Activated naive CD4-positive, alpha-beta T cell treated with anti-CD3 and anti-CD28 coated beads, Interleukin-2, amount 50 U/mL, for 24 hours (primary cell): ENCODE results near the gene SOCS6.

Source experiments
- H3K27ac Mint-ChIP-seq: one replicate; pipeline ENCODE4 v1.8.0; 2021; ENCODE audit warnings: mild to moderate bottlenecking, mixed read lengths
- H3K27me3 Mint-ChIP-seq: one replicate; pipeline ENCODE4 v1.8.0; 2021; ENCODE audit warnings: mixed read lengths
- H3K36me3 Mint-ChIP-seq: one replicate; pipeline ENCODE4 v1.8.0; 2021; ENCODE audit warnings: mixed read lengths
- H3K4me1 Mint-ChIP-seq: one replicate; pipeline ENCODE4 v1.8.0; 2021; ENCODE audit warnings: mixed read lengths
- H3K4me3 Mint-ChIP-seq: one replicate; pipeline ENCODE4 v1.8.0; 2021; ENCODE audit warnings: mild to moderate bottlenecking, mixed read lengths
- H3K9me3 Mint-ChIP-seq: one replicate; pipeline ENCODE4 v1.8.0; 2021; ENCODE audit warnings: mixed read lengths

The SOCS6 gene

DNA sequence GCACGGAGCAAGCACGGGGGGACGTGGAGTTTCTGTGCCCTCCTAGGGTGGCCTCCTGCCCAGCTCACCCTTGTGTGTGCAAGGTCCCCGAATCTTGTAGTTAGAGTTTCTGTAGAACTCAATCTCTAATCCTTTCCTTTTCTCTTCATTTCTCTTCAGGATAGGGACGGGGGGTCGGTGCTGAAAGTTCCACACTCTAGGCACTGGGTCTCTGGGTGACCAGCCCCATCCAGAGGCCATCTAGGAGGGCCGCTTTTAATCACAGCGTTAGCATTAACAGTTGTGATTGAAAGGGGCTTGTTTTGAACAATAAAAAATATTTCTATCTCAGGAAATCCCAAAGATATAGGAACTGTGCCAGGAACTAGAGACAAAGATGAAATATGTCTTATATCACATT, 10.5 kb downstream of the SOCS6 start:
- H3K27ac Mint-ChIP-seq: no peak overlapping the region
- H3K4me3 Mint-ChIP-seq: no peak overlapping the region
- no peaks in the 10 kb centered on the region for H3K4me1 Mint-ChIP-seq
- H3K9me3 Mint-ChIP-seq: no peaks in the 10 kb centered on the region
- H3K27me3 Mint-ChIP-seq: peaks cover 7% of the 10 kb centered on the region
- H3K36me3 Mint-ChIP-seq: no peaks in the 10 kb centered on the region

- H3K27me3 Mint-ChIP-seq: no peaks in the 10 kb centered on the region
- no peaks in the 10 kb centered on the region for H3K4me1 Mint-ChIP-seq
- H3K36me3 Mint-ChIP-seq: no peaks in the 10 kb centered on the region
- H3K4me3 Mint-ChIP-seq: no peak overlapping the region
- no peak overlapping the region for H3K27ac Mint-ChIP-seq
- H3K9me3 Mint-ChIP-seq: no peaks in the 10 kb centered on the region
Observed at GRCh38 chr18:70301667-70302066, 12.8 kb downstream of the SOCS6 start.

DNA sequence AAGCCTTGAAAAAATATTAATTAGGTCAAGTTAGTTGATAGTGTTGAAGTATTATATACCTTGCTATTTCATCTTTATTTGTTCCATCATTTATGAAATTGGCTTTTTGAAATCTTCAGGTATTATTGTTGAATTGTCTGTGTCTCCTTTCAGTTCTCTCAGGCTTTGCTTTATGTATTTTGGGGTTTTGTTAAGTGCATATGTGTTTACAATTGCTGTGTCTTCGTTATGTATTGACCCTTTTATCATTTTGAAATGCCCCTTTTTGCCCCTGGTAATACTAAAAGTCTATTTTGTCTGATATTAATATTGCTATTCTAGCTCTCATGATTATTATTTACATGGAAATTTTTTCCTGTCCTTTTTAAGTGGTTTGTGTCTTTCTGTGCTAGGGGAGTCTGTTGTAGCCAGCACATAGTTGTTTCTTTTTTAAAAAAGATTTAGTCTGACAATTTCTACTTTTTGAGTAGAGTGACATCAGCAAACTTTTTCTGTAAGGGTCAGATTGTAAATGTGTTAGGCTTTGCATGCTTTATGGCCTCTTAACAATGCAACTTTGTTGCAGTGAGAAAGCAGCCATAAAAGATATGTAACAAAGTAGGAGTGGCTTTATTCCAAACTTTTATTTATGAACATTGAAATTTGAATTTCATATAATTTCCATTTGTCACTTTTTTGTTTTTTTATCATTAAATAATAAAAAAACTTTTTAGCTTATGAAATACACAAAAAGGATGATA, 19.9 kb downstream of the SOCS6 start:
- Mint-ChIP-seq H3K27ac (no peak overlapping the region), H3K9me3 (no peaks in the 10 kb centered on the region), H3K4me3 (no peak overlapping the region), H3K36me3 (no peaks in the 10 kb centered on the region), H3K27me3 (peaks cover 1% of the 10 kb centered on the region), H3K4me1 (no peaks in the 10 kb centered on the region)

- H3K4me3 Mint-ChIP-seq: no peak overlapping the region
Observed at GRCh38 chr18:70310560-70311320, 21.9 kb downstream of the SOCS6 start.

GRCh38 chr18:70311726-70312125, 22.9 kb downstream of the SOCS6 start:
- Mint-ChIP-seq H3K9me3 (no peaks in the 10 kb centered on the region), H3K4me1 (no peaks in the 10 kb centered on the region), H3K36me3 (no peaks in the 10 kb centered on the region), H3K27me3 (peaks cover 1% of the 10 kb centered on the region), H3K4me3 (no peak overlapping the region), H3K27ac (no peak overlapping the region)

More at GRCh38 chr18:70310560-70311320, 21.9 kb downstream of the SOCS6 start:
- H3K27ac Mint-ChIP-seq: no peak overlapping the region
- H3K4me1 Mint-ChIP-seq: no peaks in the 10 kb centered on the region
- H3K27me3 Mint-ChIP-seq: peaks cover 1% of the 10 kb centered on the region
- no peaks in the 10 kb centered on the region for H3K9me3 Mint-ChIP-seq
- H3K36me3 Mint-ChIP-seq: no peaks in the 10 kb centered on the region

- Mint-ChIP-seq H3K4me3 (no peak overlapping the region), H3K27me3 (peaks cover 1% of the 10 kb centered on the region), H3K4me1 (no peaks in the 10 kb centered on the region), H3K9me3 (no peaks in the 10 kb centered on the region), H3K36me3 (no peaks in the 10 kb centered on the region), H3K27ac (no peak overlapping the region)
Observed at GRCh38 chr18:70313640-70314039, 24.8 kb downstream of the SOCS6 start.

DNA sequence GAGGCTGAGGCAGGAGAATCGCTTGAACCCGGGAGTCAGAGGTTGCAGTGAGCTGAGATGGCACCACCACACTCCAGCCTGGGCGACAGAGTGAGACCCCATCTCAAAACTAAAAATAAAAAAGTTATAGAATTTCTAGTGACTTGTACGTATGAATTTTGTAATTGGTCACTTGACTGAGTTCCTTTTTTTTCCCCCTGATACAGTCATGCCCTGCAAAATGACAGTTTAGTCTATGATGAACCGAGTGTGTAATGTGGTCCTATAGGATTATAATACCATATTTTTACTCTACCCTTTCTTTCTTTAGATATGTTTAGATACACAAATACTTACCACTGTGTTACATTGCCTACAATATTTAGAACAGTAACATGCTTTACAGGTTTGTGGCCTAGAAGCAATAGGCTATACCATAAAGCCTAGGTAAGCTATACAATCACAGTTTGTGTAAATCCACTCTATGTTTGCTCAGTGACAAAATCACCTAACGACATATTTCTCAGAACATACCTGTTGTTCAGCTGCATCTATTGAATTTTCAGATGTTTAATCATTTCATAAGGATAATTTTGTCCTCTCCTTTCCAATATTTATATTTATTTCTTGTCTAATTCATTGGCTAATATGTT, 25.4 kb downstream of the SOCS6 start:
- no peak overlapping the region for H3K27ac Mint-ChIP-seq
- H3K27me3 Mint-ChIP-seq: peaks cover 1% of the 10 kb centered on the region
- H3K36me3 Mint-ChIP-seq: no peaks in the 10 kb centered on the region
- H3K9me3 Mint-ChIP-seq: no peaks in the 10 kb centered on the region
- no peaks in the 10 kb centered on the region for H3K4me1 Mint-ChIP-seq
- H3K4me3 Mint-ChIP-seq: no peak overlapping the region

DNA sequence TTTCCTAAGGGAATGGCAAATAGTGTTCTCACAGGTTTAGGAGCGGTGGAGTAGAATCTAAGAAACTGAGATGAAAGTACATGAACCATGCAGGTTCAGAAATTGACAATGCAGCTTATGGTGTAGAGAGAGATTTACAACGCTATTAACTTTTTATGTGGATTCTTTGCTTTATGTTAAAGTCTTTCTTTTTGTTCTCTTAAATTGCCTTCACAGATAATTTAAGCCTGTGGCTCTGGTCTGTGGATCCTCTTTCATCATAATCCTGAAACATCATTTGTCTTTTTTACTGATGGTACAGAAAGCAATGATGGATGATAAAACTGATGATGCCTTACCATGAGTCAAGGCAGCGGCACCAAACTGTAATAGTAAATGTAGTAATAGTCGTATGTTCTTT, 30.3 kb downstream of the SOCS6 start:
- no peak overlapping the region for H3K27ac Mint-ChIP-seq
- peaks cover 3% of the 10 kb centered on the region for H3K27me3 Mint-ChIP-seq
- no peaks in the 10 kb centered on the region for H3K36me3 Mint-ChIP-seq
- H3K4me1 Mint-ChIP-seq: no peaks in the 10 kb centered on the region
- H3K9me3 Mint-ChIP-seq: no peaks in the 10 kb centered on the region
- H3K4me3 Mint-ChIP-seq: no peak overlapping the region

GRCh38 chr18:70321616-70322015, 32.8 kb downstream of the SOCS6 start:
- Mint-ChIP-seq H3K4me1 (no peaks in the 10 kb centered on the region), H3K4me3 (no peak overlapping the region), H3K9me3 (no peaks in the 10 kb centered on the region), H3K27me3 (peaks cover 3% of the 10 kb centered on the region), H3K36me3 (no peaks in the 10 kb centered on the region), H3K27ac (no peak overlapping the region)

GRCh38 chr18:70322385-70322784, 33.5 kb downstream of the SOCS6 start:
- H3K27ac Mint-ChIP-seq: no peak overlapping the region
- H3K36me3 Mint-ChIP-seq: no peaks in the 10 kb centered on the region
- H3K4me1 Mint-ChIP-seq: no peaks in the 10 kb centered on the region
- H3K9me3 Mint-ChIP-seq: no peaks in the 10 kb centered on the region
- H3K27me3 Mint-ChIP-seq: peaks cover 3% of the 10 kb centered on the region
- no peak overlapping the region for H3K4me3 Mint-ChIP-seq

DNA sequence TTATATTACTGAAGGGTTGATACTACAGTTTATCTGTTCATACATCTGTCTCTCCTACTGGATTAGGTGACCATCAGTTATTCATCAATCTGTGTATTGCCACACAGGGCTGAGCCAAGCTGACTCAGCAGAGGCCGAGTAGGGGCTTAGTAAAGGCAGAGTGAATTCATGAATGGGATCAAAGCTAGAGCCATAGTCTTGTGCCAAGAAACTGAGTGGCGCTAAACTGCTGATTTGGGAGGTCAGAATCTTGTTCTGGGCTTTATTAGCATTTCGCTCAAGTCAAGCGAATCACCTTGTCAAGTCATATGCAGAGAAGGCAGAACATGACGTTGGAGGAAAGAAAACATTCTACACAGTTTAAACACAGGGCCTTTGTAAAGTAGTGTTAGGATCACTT, 34.1 kb downstream of the SOCS6 start:
- no peaks in the 10 kb centered on the region for H3K4me1 Mint-ChIP-seq
- H3K4me3 Mint-ChIP-seq: no peak overlapping the region
- H3K27me3 Mint-ChIP-seq: peaks cover 3% of the 10 kb centered on the region
- H3K27ac Mint-ChIP-seq: no peak overlapping the region
- H3K9me3 Mint-ChIP-seq: no peaks in the 10 kb centered on the region
- no peaks in the 10 kb centered on the region for H3K36me3 Mint-ChIP-seq

DNA sequence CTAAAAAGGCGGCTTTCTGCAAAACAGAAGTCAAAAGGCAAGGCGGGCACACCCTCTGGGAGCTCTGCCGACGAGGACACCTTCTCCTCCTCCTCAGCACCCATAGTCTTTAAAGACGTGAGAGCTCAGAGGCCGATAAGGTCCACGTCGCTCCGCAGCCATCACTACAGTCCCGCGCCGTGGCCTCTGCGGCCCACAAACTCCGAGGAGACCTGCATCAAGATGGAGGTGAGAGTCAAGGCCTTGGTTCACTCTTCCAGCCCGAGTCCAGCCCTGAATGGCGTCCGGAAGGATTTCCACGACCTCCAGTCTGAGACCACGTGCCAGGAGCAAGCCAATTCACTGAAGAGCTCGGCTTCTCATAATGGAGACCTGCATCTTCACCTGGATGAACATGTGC, 36.1 kb downstream of the SOCS6 start:
- no peaks in the 10 kb centered on the region for H3K4me1 Mint-ChIP-seq
- no peak overlapping the region for H3K4me3 Mint-ChIP-seq
- H3K9me3 Mint-ChIP-seq: no peaks in the 10 kb centered on the region
- no peak overlapping the region for H3K27ac Mint-ChIP-seq
- H3K36me3 Mint-ChIP-seq: no peaks in the 10 kb centered on the region
- peaks cover 4% of the 10 kb centered on the region for H3K27me3 Mint-ChIP-seq

DNA sequence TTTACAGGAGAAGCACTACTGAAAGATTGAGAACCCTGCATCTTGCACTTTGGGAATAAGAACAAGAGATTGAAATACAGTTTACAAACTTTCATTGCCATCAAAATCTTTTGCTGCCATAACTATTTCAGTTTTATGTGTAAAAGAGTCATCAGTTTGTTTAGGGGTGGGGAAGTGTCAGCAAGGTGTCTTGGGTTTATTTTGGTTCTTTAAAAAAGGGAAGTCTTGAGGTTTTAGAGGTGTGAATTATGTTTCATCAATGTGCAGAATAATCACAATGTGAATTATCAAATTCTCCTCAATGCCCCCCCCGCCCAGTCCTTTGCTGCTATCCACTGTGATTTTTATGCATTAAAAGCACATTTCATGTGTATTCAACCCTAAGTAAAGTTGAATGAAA, 37.4 kb downstream of the SOCS6 start:
- Mint-ChIP-seq H3K36me3 (no peaks in the 10 kb centered on the region), H3K4me3 (no peak overlapping the region), H3K27me3 (peaks cover 7% of the 10 kb centered on the region)

DNA sequence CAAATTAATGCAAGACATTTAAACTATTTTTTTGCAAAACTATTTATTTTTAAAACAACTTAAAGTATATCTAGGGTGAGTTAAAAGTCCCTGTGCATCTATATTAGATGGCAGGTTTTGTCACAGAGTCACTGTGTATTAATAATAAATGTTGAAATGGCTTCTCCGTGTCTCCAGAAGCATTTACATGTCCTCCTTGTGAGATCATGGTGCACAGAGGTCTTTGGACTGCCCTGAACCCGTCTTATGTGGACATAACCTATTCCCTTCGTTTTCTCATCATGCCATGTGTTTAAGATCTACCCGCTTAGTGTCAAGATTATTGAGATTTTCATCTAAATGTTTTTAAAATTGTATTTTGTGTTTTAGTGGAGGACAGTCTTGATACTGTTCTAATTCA, 39.3 kb downstream of the SOCS6 start:
- H3K36me3 Mint-ChIP-seq: no peaks in the 10 kb centered on the region
- no peaks in the 10 kb centered on the region for H3K4me1 Mint-ChIP-seq
- no peaks in the 10 kb centered on the region for H3K9me3 Mint-ChIP-seq
- peaks cover 7% of the 10 kb centered on the region for H3K27me3 Mint-ChIP-seq
- no peak overlapping the region for H3K4me3 Mint-ChIP-seq
- H3K27ac Mint-ChIP-seq: no peak overlapping the region

More for the DNA sequence above, 37.4 kb downstream of the SOCS6 start:
- Mint-ChIP-seq H3K27ac (no peak overlapping the region), H3K4me1 (no peaks in the 10 kb centered on the region), H3K9me3 (no peaks in the 10 kb centered on the region)

DNA sequence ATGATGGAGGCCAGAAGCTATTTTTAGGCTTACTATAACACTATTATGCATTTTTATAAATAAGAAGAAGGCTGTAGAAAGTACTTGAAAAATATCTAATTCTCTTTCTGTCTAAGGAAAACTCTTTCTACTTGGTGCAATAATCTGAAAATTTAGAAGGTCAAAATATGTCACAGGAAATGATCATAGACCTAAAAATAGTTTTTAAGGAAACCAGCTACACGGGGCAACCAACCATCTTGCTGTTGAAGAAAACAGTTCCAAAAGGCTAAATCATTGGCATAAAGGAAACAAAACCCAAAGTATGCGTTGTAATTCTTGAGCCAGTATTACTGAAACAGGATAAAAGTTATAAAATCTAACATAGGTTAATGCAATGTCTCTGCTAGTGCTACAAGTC, 40.2 kb downstream of the SOCS6 start:
- Mint-ChIP-seq H3K4me3 (no peak overlapping the region), H3K36me3 (no peaks in the 10 kb centered on the region), H3K4me1 (no peaks in the 10 kb centered on the region), H3K9me3 (no peaks in the 10 kb centered on the region), H3K27ac (no peak overlapping the region), H3K27me3 (peaks cover 7% of the 10 kb centered on the region)

- H3K27me3 Mint-ChIP-seq: peaks cover 7% of the 10 kb centered on the region
- no peaks in the 10 kb centered on the region for H3K9me3 Mint-ChIP-seq
- H3K4me1 Mint-ChIP-seq: no peaks in the 10 kb centered on the region
- H3K27ac Mint-ChIP-seq: no peak overlapping the region
- no peaks in the 10 kb centered on the region for H3K36me3 Mint-ChIP-seq
- no peak overlapping the region for H3K4me3 Mint-ChIP-seq
Observed at GRCh38 chr18:70330887-70331286, 42.0 kb downstream of the SOCS6 start.
